ENCODE data around the gene SRA1. TPM values are rescaled to one million over a fixed set of nuclear protein-coding genes. Genes with fewer than 3 reads are reported as not detected.

SRA1 gene
- total RNA-seq, 4 donors from 2014 or later, result 17.5 to 29.4 (median 23.2) TPM

GRCh38 chr5:140561753-140562523 lies 4.7 kb upstream of the SRA1 start:
- TF ChIP-seq EP300 (IDR thresholded peaks at IDR 0.05) (no peak), POLR2A (IDR thresholded peaks at IDR 0.05) (no peak), CTCF (IDR thresholded peaks at IDR 0.05) (no peak), POLR2AphosphoS5 (IDR thresholded peaks at IDR 0.05) (no peak)
- Histone ChIP-seq H3K4me1 (peaks cover 0 to 56% (median 25%) of the 10 kb centered on the region in 3 donors), H3K27ac (no peak overlapping the region), H3K9me3 (no peaks in the 10 kb centered on the region), H3K4me3 (no peak overlapping the region), H3K27me3 (no peaks in the 10 kb centered on the region), H3K36me3 (peaks cover 0 to 36% of the 10 kb centered on the region in 2 donors)
- ATAC-seq, result no peak
- 93% methylated on average over 2 of the region's 10 CpGs; no CpG with 5 or more reads in 1 of the 2 donors for WGBS, 2 donors (ENCODE audit: low coverage in 1 of 2)

GRCh38 chr5:140560227-140560626 lies 3.0 kb upstream of the SRA1 start:
- Histone ChIP-seq H3K27ac (no peak overlapping the region), H3K9me3 (no peaks in the 10 kb centered on the region), H3K36me3 (peaks cover 0 to 25% of the 10 kb centered on the region in 2 donors), H3K4me3 (no peak overlapping the region), H3K4me1 (peaks cover 8 to 56% (median 22%) of the 10 kb centered on the region in 3 donors), H3K27me3 (no peaks in the 10 kb centered on the region)
- no peak for ATAC-seq
- TF ChIP-seq POLR2AphosphoS5 (IDR thresholded peaks at IDR 0.05), result no peak
- TF ChIP-seq CTCF (IDR thresholded peaks at IDR 0.05), result no peak
- TF ChIP-seq EP300 (IDR thresholded peaks at IDR 0.05), result no peak
- TF ChIP-seq POLR2A (IDR thresholded peaks at IDR 0.05), result no peak
- WGBS, 2 donors (ENCODE audit: low coverage in 1 of 2), result 86% methylated on average over 5 of the region's 10 CpGs; no CpG with 5 or more reads in 1 of the 2 donors

- Histone ChIP-seq H3K27me3 (no peaks in the 10 kb centered on the region), H3K27ac (peak overlapping the region in 2 of 4 donors; percentile 90 to 91), H3K36me3 (peaks cover 0 to 25% of the 10 kb centered on the region in 2 donors), H3K4me3 (no peak overlapping the region), H3K4me1 (peaks cover 8 to 60% (median 20%) of the 10 kb centered on the region in 3 donors), H3K9me3 (no peaks in the 10 kb centered on the region)
- no peak for TF ChIP-seq EP300 (IDR thresholded peaks at IDR 0.05)
- no peak for TF ChIP-seq POLR2A (IDR thresholded peaks at IDR 0.05)
- no peak for TF ChIP-seq CTCF (IDR thresholded peaks at IDR 0.05)
- TF ChIP-seq POLR2AphosphoS5 (IDR thresholded peaks at IDR 0.05), result no peak
- 88 to 90% methylated on average over 4 to 5 of the region's 9 CpGs for WGBS, 2 donors (ENCODE audit: low coverage in 1 of 2)
- ATAC-seq, result no peak
Measured at GRCh38 chr5:140558542-140558941, 1.3 kb upstream of the SRA1 start.

- Histone ChIP-seq H3K4me1 (peaks cover 8 to 55% (median 14%) of the 10 kb centered on the region in 3 donors), H3K36me3 (peaks cover 0 to 25% of the 10 kb centered on the region in 2 donors), H3K4me3 (no peak overlapping the region), H3K9me3 (no peaks in the 10 kb centered on the region), H3K27ac (peak overlapping the region; percentile 81 to 91 (median 90)), H3K27me3 (no peaks in the 10 kb centered on the region)
- 86% methylated on average over 3 of the region's 3 CpGs; no CpG with 5 or more reads in 1 of the 2 donors for WGBS, 2 donors (ENCODE audit: low coverage in 1 of 2)
- no peak for ATAC-seq
- TF ChIP-seq EP300 (IDR thresholded peaks at IDR 0.05), result no peak
- no peak for TF ChIP-seq POLR2A (IDR thresholded peaks at IDR 0.05)
- no peak for TF ChIP-seq CTCF (IDR thresholded peaks at IDR 0.05)
- TF ChIP-seq POLR2AphosphoS5 (IDR thresholded peaks at IDR 0.05), result no peak
Measured at GRCh38 chr5:140557965-140558364, 692 bp upstream of the SRA1 start.

GRCh38 chr5:140556438-140556837 lies 835 bp downstream of the SRA1 start:
- Histone ChIP-seq H3K4me3 (peak overlapping the region; percentile 77 to 79), H3K36me3 (peaks cover 0 to 24% of the 10 kb centered on the region in 2 donors), H3K4me1 (peaks cover 8 to 39% (median 11%) of the 10 kb centered on the region in 3 donors), H3K27me3 (no peaks in the 10 kb centered on the region), H3K27ac (peak overlapping the region in 2 of 4 donors; percentile 89 to 91), H3K9me3 (no peaks in the 10 kb centered on the region)
- TF ChIP-seq EP300 (IDR thresholded peaks at IDR 0.05), result no peak
- WGBS, 2 donors (ENCODE audit: low coverage in 1 of 2), result 6 to 8% methylated on average over 5 to 6 of the region's 6 CpGs
- no peak for ATAC-seq
